IMR-90 (cell line): ENCODE data around the gene ANO1. TPM values are rescaled to one million over a fixed set of nuclear protein-coding genes. Genes with fewer than 3 reads are reported as not detected.

Source experiments
- ATAC-seq: fragments of 200-7000 bp; cut with Tn5 transposase; 2 replicates; pipeline ENCODE4 v1.9.1; 2020; ENCODE audit warnings: low read depth, mild to moderate bottlenecking, moderate library complexity
- BruUV-seq: library from RNA; stranded (reverse); fragments of 400-500 nt; replicated peaks from 2 replicates; lab custom pipeline; 2021; lab: Mats Ljungman, UMichigan
- CTCF ChIA-PET: fragments of 300-600 bp; formaldehyde crosslinking; extraction: SDS; loops from one replicate; lab custom pipeline; 2021; ENCODE audit warnings: antibody characterized with exemption; lab: Yijun Ruan, JAX
- POLR2A ChIA-PET: fragments of 300-600 bp; sonication (Branson Sonifier 250); formaldehyde crosslinking; loops from one replicate; lab custom pipeline; 2022; ENCODE audit warnings: antibody characterized with exemption; ENCODE audit not compliant: unreplicated experiment; lab: Charles Lee
- DNase-seq: peaks from one replicate; pipeline ENCODE4 v3.0.0; 2013
- H2AFZ ChIP-seq: replicated peaks from 2 replicates; pipeline ENCODE3; 2013; ENCODE audit warnings: low read length, mild to moderate bottlenecking; ENCODE audit not compliant: poor library complexity
- H2AK5ac ChIP-seq: 2 replicates; pipeline ENCODE4 v1.6.1; 2013; ENCODE audit warnings: low read depth, low read length, inconsistent platforms
- H2AK9ac ChIP-seq: replicated peaks from 2 replicates; pipeline ENCODE3; 2013; ENCODE audit warnings: mild to moderate bottlenecking, low read depth, low read length, moderate library complexity; ENCODE audit not compliant: poor library complexity
- H2BK120ac ChIP-seq: 2 replicates; pipeline ENCODE4 v1.6.1; 2013; ENCODE audit warnings: low read depth, low read length, inconsistent platforms
- H2BK15ac ChIP-seq: 3 replicates; pipeline ENCODE4 v1.6.1; 2013; ENCODE audit warnings: low read depth, low read length, inconsistent platforms
- H2BK20ac ChIP-seq: 2 replicates; pipeline ENCODE4 v1.6.1; 2013; ENCODE audit warnings: low read depth, mild to moderate bottlenecking, inconsistent platforms, low read length, moderate library complexity
- H2BK5ac ChIP-seq: 2 replicates; pipeline ENCODE4 v1.6.1; 2013; ENCODE audit warnings: mild to moderate bottlenecking, low read depth, low read length, inconsistent platforms; ENCODE audit not compliant: poor library complexity, severe bottlenecking
- H3K14ac ChIP-seq: replicated peaks from 2 replicates; pipeline ENCODE4 v1.6.1; 2013; ENCODE audit warnings: low read depth, low read length, inconsistent platforms
- H3K18ac ChIP-seq: 2 replicates; pipeline ENCODE4 v1.6.1; 2013; ENCODE audit warnings: low read depth, low read length, control low read depth
- H3K23ac ChIP-seq: 2 replicates; pipeline ENCODE4 v1.6.1; 2013; ENCODE audit warnings: low read depth, low read length, inconsistent platforms
- H3K27ac ChIP-seq: 2 replicates; pipeline ENCODE4 v1.5.1; 2013; ENCODE audit warnings: mild to moderate bottlenecking, control low read depth, low read length; ENCODE audit not compliant: insufficient read depth
- H3K27me3 ChIP-seq: 2 replicates; pipeline ENCODE4 v1.6.1; 2013; ENCODE audit warnings: low read length; ENCODE audit not compliant: control insufficient read depth, insufficient read depth
- H3K36me3 ChIP-seq: 2 replicates; pipeline ENCODE4 v1.6.1; 2013; ENCODE audit warnings: low read length, mixed read lengths; ENCODE audit not compliant: control insufficient read depth, insufficient read depth
- H3K4ac ChIP-seq: 2 replicates; pipeline ENCODE4 v1.6.1; 2013; ENCODE audit warnings: low read depth, low read length, inconsistent platforms
- H3K4me1 ChIP-seq: 2 replicates; pipeline ENCODE4 v1.6.1; 2013; ENCODE audit warnings: low read length, mixed read lengths; ENCODE audit not compliant: control insufficient read depth, insufficient read depth
- H3K4me2 ChIP-seq: 2 replicates; pipeline ENCODE4 v1.6.1; 2013; ENCODE audit warnings: low read depth, mild to moderate bottlenecking, control low read depth, low read length, moderate library complexity
- H3K4me3 ChIP-seq: 2 replicates; pipeline ENCODE4 v1.5.1; 2013; ENCODE audit warnings: low read depth, mild to moderate bottlenecking, control low read depth, low read length, moderate library complexity; ENCODE audit not compliant: insufficient read depth
- H3K56ac ChIP-seq: 2 replicates; pipeline ENCODE4 v1.6.1; 2013; ENCODE audit warnings: low read length, inconsistent platforms; ENCODE audit not compliant: insufficient read depth; ENCODE audit errors: extremely low read depth
- H3K79me1 ChIP-seq, 2 experiments: 2 replicates each; pipeline ENCODE4 v1.6.1; 2013; ENCODE audit warnings: low read length in 2 of 2, inconsistent platforms in 1 of 2, low read depth in 1 of 2
- H3K9ac ChIP-seq: 2 replicates; pipeline ENCODE4 v1.6.1; 2013; ENCODE audit warnings: low read depth, low read length, control low read depth
- H3K9me1 ChIP-seq: 2 replicates; pipeline ENCODE4 v1.6.1; 2013; ENCODE audit warnings: low read length, inconsistent platforms; ENCODE audit not compliant: insufficient read depth
- H3K9me3 ChIP-seq: 2 replicates; pipeline ENCODE4 v1.6.1; 2013; ENCODE audit warnings: low read length; ENCODE audit not compliant: control insufficient read depth, insufficient read depth
- H4K20me1 ChIP-seq: 2 replicates; pipeline ENCODE4 v1.6.1; 2013; ENCODE audit warnings: low read length, inconsistent platforms; ENCODE audit not compliant: insufficient read depth
- H4K5ac ChIP-seq: 2 replicates; pipeline ENCODE4 v1.6.1; 2013; ENCODE audit warnings: mild to moderate bottlenecking, low read depth, low read length, control low read depth
- H4K8ac ChIP-seq, 2 experiments: 2 replicates each; pipeline ENCODE4 v1.6.1; 2013; ENCODE audit warnings: low read depth in 2 of 2, low read length in 2 of 2, control low read depth in 1 of 2, inconsistent platforms in 1 of 2
- H4K91ac ChIP-seq: 2 replicates; pipeline ENCODE4 v1.6.1; 2013; ENCODE audit warnings: low read depth, low read length, inconsistent platforms; ENCODE audit not compliant: insufficient read depth
- CHD1 ChIP-seq: IDR thresholded peaks from 2 replicates; pipeline ENCODE4 v1.6.1; 2012; ENCODE audit warnings: low read depth, low read length, improper control_type of control experiment
- MXI1 ChIP-seq: IDR thresholded peaks from 2 replicates; pipeline ENCODE4 v1.6.1; 2012; ENCODE audit warnings: low read depth, mild to moderate bottlenecking, low read length, moderate library complexity, borderline replicate concordance
- RAD21 ChIP-seq: IDR thresholded peaks from 2 replicates; pipeline ENCODE4 v1.6.1; 2012; ENCODE audit warnings: low read length, improper control_type of control experiment
- RCOR1 ChIP-seq: IDR thresholded peaks from 2 replicates; pipeline ENCODE4 v1.6.1; 2012; ENCODE audit warnings: mild to moderate bottlenecking, low read length, improper control_type of control experiment; ENCODE audit not compliant: insufficient replicate concordance
- SMC3 ChIP-seq: fragments of 150-350 bp; IDR thresholded peaks from 2 replicates; pipeline ENCODE4 v1.6.1; 2016; ENCODE audit warnings: low read depth, mild to moderate bottlenecking, antibody characterized with exemption, low read length, moderate library complexity
- WGBS, 2 experiments: methylation state at CpG; one replicate each; pipeline versions ENCODE4 v1.1.5 to v1.1.7; 2013; ENCODE audit warnings: missing lambda C conversion rate in 2 of 2; ENCODE audit not compliant: insufficient read length in 1 of 2; ENCODE audit errors: extremely low coverage in 2 of 2; 5-methylcytosine and 5-hydroxymethylcytosine counted together
- dilution Hi-C: fragments of 300-500 bp; cut with HindIII; formaldehyde crosslinking; loops from one replicate; pipeline ENCODE4 v1.14.3; 2018; ENCODE audit warnings: low sequenced_read_pairs; ENCODE audit not compliant: unreplicated experiment
- in situ Hi-C: fragments of 300-500 bp; cut with MboI; formaldehyde crosslinking; loops from 3 replicates; pipeline ENCODE4 v1.14.3; 2019; ENCODE audit warnings: low sequenced_read_pairs, inconsistent platforms, mixed read lengths
- intact Hi-C: fragments of 100-400 bp; cut with micrococcal nuclease; formaldehyde crosslinking; loops from 2 replicates; pipeline ENCODE4 v1.10.0; 2022
- polyA plus RNA-seq, 3 experiments: library from polyadenylated mRNA; depleted of rRNA; stranded (reverse); fragments of >200 nt; gene quantifications; 2 replicates each; pipeline ENCODE4 v1.2.3, GENCODE V29; 2012; ENCODE audit warnings: low replicate concordance in 1 of 3
- total RNA-seq: library from RNA; depleted of rRNA; stranded (reverse); fragments of >200 nt; gene quantifications from 2 replicates; pipeline ENCODE4 v1.2.3, GENCODE V29; 2012

ANO1 gene
- total and polyA plus RNA-seq, 2 of the 4 experiments (the other 2 are of a cell fraction), result 4.1 to 10.7 TPM

GRCh38 chr11:70085815-70086769, 8.0 kb downstream of the ANO1 start:
- H4K20me1 ChIP-seq, result 0 out of 2 replicates have a peak, but pooled peaks cover 8% of the 10 kb centered on the region
- H3K79me1 ChIP-seq, result peaks cover 0 to 47% of the 10 kb centered on the region in 2 experiments; a peak in 2 of 4 replicates
- no peak overlapping the region for H3K4me3 ChIP-seq
- H2AK9ac ChIP-seq, result peak overlapping the region; percentile 23
- no TSS peak for BruUV-seq
- ChIA-PET POLR2A (interaction anchor here (0.6 kb wide), 1 partner anchor 25 kb away, joined by 3 read pairs; no protein-coding TSS in a partner anchor), CTCF (no interaction called here)
- H2BK20ac ChIP-seq, result peak overlapping the region; percentile 10; the same call in 1 of the 2 replicates
- H3K9me3 ChIP-seq, result no peaks in the 10 kb centered on the region
- ATAC-seq (no peak), DNase-seq (peak; percentile 8)
- H4K91ac ChIP-seq, result no peak overlapping the region
- H3K27me3 ChIP-seq, result no peaks in the 10 kb centered on the region
- H3K4me1 ChIP-seq, result peaks cover 7% of the 10 kb centered on the region; the same call in 1 of the 2 replicates
- H3K9me1 ChIP-seq, result peaks cover 6% of the 10 kb centered on the region; the same call in 1 of the 2 replicates
- no peak overlapping the region for H4K5ac ChIP-seq
- H2AFZ ChIP-seq, result no peak overlapping the region
- dilution Hi-C loops (no loop called here), intact Hi-C loops (no loop called here), in situ Hi-C loops (no loop called here)
- H3K18ac ChIP-seq, result no peak overlapping the region
- H3K9ac ChIP-seq, result no peak overlapping the region
- H2BK15ac ChIP-seq, result no peak overlapping the region
- peak overlapping the region; percentile 35 for H3K4ac ChIP-seq
- no peak overlapping the region for H3K4me2 ChIP-seq
- H3K56ac ChIP-seq, result no peak overlapping the region
- no peak overlapping the region for H3K23ac ChIP-seq
- H3K36me3 ChIP-seq, result peaks cover 1% of the 10 kb centered on the region; the same call in 1 of the 2 replicates
- H3K27ac ChIP-seq, result no peak overlapping the region
- no peak overlapping the region for H4K8ac ChIP-seq
- TF ChIP-seq MXI1, result no peak
- no peak for TF ChIP-seq SMC3
- TF ChIP-seq RCOR1, result no peak
- no peak for TF ChIP-seq CHD1
- no peak for TF ChIP-seq RAD21
- peak overlapping the region; percentile 51 for H2AK5ac ChIP-seq
- H2BK5ac ChIP-seq, result no peak overlapping the region
- H2BK120ac ChIP-seq, result no peak overlapping the region
- H3K14ac ChIP-seq, result no peak overlapping the region; the same call in 1 of the 2 replicates
- 81% methylated on average over 24 of the region's 30 CpGs; no CpG with 5 or more reads in 1 of the 2 experiments for WGBS, 2 experiments
